Right cardiac atrium (tissue), 5 donors: Measurements from ENCODE around the gene ASB13. TPM values are rescaled to one million over a fixed set of nuclear protein-coding genes. Genes with fewer than 3 reads are reported as not detected.

ENCODE experiments used
- ATAC-seq, 2 donors: fragments of 200-7000 bp; cut with Tn5 transposase; one replicate each; pipeline versions ENCODE4 v1.8.0 to v1.9.1; 2020; ENCODE audit warnings: moderate library complexity in 2 of 2, mild to moderate bottlenecking in 1 of 2
- DNase-seq, 3 donors: peaks; one replicate each; pipeline ENCODE4 v3.0.0-alpha.2; 2020
- H3K27ac ChIP-seq: one replicate; pipeline ENCODE4 v1.5.1; 2013; ENCODE audit warnings: mild to moderate bottlenecking, low read length, control low read depth, moderate library complexity
- H3K27me3 ChIP-seq: one replicate; pipeline ENCODE4 v1.6.1; 2013; ENCODE audit not compliant: control insufficient read depth, insufficient read depth
- H3K4me1 ChIP-seq: one replicate; pipeline ENCODE4 v1.6.1; 2013; ENCODE audit warnings: low read length; ENCODE audit not compliant: control insufficient read depth, insufficient read depth
- H3K4me3 ChIP-seq: one replicate; pipeline ENCODE4 v1.5.1; 2013; ENCODE audit warnings: low read length, control low read depth
- H3K9me3 ChIP-seq: one replicate; pipeline ENCODE4 v1.6.1; 2013; ENCODE audit warnings: low read length; ENCODE audit not compliant: control insufficient read depth
- WGBS: extraction: QIAGEN DNeasy Blood & Tissue Kit; methylation state at CpG from one replicate; pipeline ENCODE4 v1.1.7; 2013; 5-methylcytosine and 5-hydroxymethylcytosine counted together
- intact Hi-C, 4 donors: fragments of 100-400 bp; cut with DNase I; formaldehyde crosslinking; loops; one replicate each; pipeline versions ENCODE4 v1.11.0 to v1.14.0; 2022 to 2023
- polyA plus RNA-seq: library from polyadenylated mRNA; stranded (reverse); fragments of 200-250 nt; gene quantifications from one replicate; pipeline ENCODE4 v1.2.3, GENCODE V29; 2013
- total RNA-seq, 4 donors: library from RNA; stranded (reverse); fragmentation: NEBNext Ultra II Directional; extraction: Animal tissue kit (Norgen Biotek cat#: 25700); gene quantifications; one replicate each; pipeline ENCODE4 v1.2.1, GENCODE V29; 2021
- donor health status: healthy with polysubstance abuse.
- donor health status: DM: no; HTN: yes; CAD: no.
- donor health status: DM: no; HTN: no; CAD: no.
- donor health status: DM: no; HTN: yes; CAD: no; lungs with severe emphysema.
- donor health status: DM: yes; HTN: yes; CAD: no.

The ASB13 gene
- total and polyA plus RNA-seq, 5 donors: 15.0 to 20.6 (median 17.1) TPM

GRCh38 chr10:5669604-5670003, 3.2 kb upstream of the ASB13 start:
- ATAC-seq: no peak
- H3K27me3 ChIP-seq: no peaks in the 10 kb centered on the region
- WGBS: 86% methylated on average over 1 of the region's 1 CpG
- H3K4me3 ChIP-seq: no peak overlapping the region
- no peaks in the 10 kb centered on the region for H3K9me3 ChIP-seq
- intact Hi-C loops: no loop called here
- DNase-seq: no peak
- H3K27ac ChIP-seq: no peak overlapping the region
- H3K4me1 ChIP-seq: no peaks in the 10 kb centered on the region

GRCh38 chr10:5668429-5668828, 2.0 kb upstream of the ASB13 start:
- Histone ChIP-seq H3K27ac (no peak overlapping the region), H3K27me3 (no peaks in the 10 kb centered on the region), H3K9me3 (no peaks in the 10 kb centered on the region), H3K4me3 (no peak overlapping the region), H3K4me1 (no peaks in the 10 kb centered on the region)
- ATAC-seq (no peak), DNase-seq (no peak)
- intact Hi-C loops: no loop called here
- WGBS: 87% methylated on average over 4 of the region's 4 CpGs

- ATAC-seq: no peak
- H3K4me1 ChIP-seq: no peaks in the 10 kb centered on the region
- intact Hi-C loops: no loop called here
- peak in 1 of 3 donors; percentile 18 for DNase-seq
- H3K4me3 ChIP-seq: peak overlapping the region; percentile 65
- no peaks in the 10 kb centered on the region for H3K9me3 ChIP-seq
- H3K27me3 ChIP-seq: no peaks in the 10 kb centered on the region
- H3K27ac ChIP-seq: no peak overlapping the region
- 40% methylated on average over 15 of the region's 15 CpGs for WGBS
Measured at GRCh38 chr10:5666841-5667630, 641 bp upstream of the ASB13 start.

- no peaks in the 10 kb centered on the region for H3K4me1 ChIP-seq
- H3K27me3 ChIP-seq: no peaks in the 10 kb centered on the region
- 27% methylated on average over 9 of the region's 9 CpGs for WGBS
- intact Hi-C loops: no loop called here
- no peaks in the 10 kb centered on the region for H3K9me3 ChIP-seq
- no peak for ATAC-seq
- H3K4me3 ChIP-seq: peak overlapping the region; percentile 65
- peak overlapping the region; percentile 21 for H3K27ac ChIP-seq
- no peak for DNase-seq
Measured at GRCh38 chr10:5665373-5666007, 905 bp downstream of the ASB13 start.

GRCh38 chr10:5663692-5664427, 2.5 kb downstream of the ASB13 start:
- intact Hi-C loops: no loop called here
- Histone ChIP-seq H3K4me1 (peaks cover 7% of the 10 kb centered on the region), H3K27ac (no peak overlapping the region), H3K4me3 (no peak overlapping the region), H3K9me3 (no peaks in the 10 kb centered on the region), H3K27me3 (no peaks in the 10 kb centered on the region)
- 68% methylated on average over 12 of the region's 12 CpGs for WGBS
- ATAC-seq (no peak), DNase-seq (no peak)

GRCh38 chr10:5662708-5663579, 3.5 kb downstream of the ASB13 start:
- H3K27me3 ChIP-seq: no peaks in the 10 kb centered on the region
- H3K4me1 ChIP-seq: peaks cover 7% of the 10 kb centered on the region
- ATAC-seq (no peak), DNase-seq (no peak)
- H3K4me3 ChIP-seq: no peak overlapping the region
- H3K9me3 ChIP-seq: no peaks in the 10 kb centered on the region
- 91% methylated on average over 9 of the region's 9 CpGs for WGBS
- intact Hi-C loops: no loop called here
- no peak overlapping the region for H3K27ac ChIP-seq

GRCh38 chr10:5661043-5661442, 5.4 kb downstream of the ASB13 start:
- Histone ChIP-seq H3K27me3 (no peaks in the 10 kb centered on the region), H3K27ac (no peak overlapping the region), H3K9me3 (no peaks in the 10 kb centered on the region), H3K4me1 (peaks cover 7% of the 10 kb centered on the region), H3K4me3 (no peak overlapping the region)
- ATAC-seq (peak in 1 of 2 donors; percentile 18), DNase-seq (no peak)
- WGBS: 82% methylated on average over 6 of the region's 6 CpGs
- intact Hi-C loops: no loop called here

- Histone ChIP-seq H3K4me3 (no peak overlapping the region), H3K4me1 (peaks cover 7% of the 10 kb centered on the region), H3K27ac (no peak overlapping the region), H3K27me3 (no peaks in the 10 kb centered on the region), H3K9me3 (no peaks in the 10 kb centered on the region)
- ATAC-seq (peak; percentile 55 to 61), DNase-seq (peak in 1 of 3 donors; percentile 36)
- intact Hi-C loops: no loop called here
- 66% methylated on average over 16 of the region's 16 CpGs for WGBS
Measured at GRCh38 chr10:5659702-5660528, 6.5 kb downstream of the ASB13 start.

- Histone ChIP-seq H3K9me3 (no peaks in the 10 kb centered on the region), H3K27me3 (no peaks in the 10 kb centered on the region), H3K4me1 (peaks cover 7% of the 10 kb centered on the region), H3K27ac (no peak overlapping the region), H3K4me3 (no peak overlapping the region)
- DNase-seq (no peak), ATAC-seq (peak in 1 of 2 donors; percentile 8)
- WGBS: 87% methylated on average over 20 of the region's 20 CpGs
- intact Hi-C loops: no loop called here
Measured at GRCh38 chr10:5658871-5659618, 7.3 kb downstream of the ASB13 start.
